ENCODE measurements around the gene FERMT1. TPM values are rescaled to one million over a fixed set of nuclear protein-coding genes. Genes with fewer than 3 reads are reported as not detected.

FERMT1 gene
- total RNA-seq, 4 donors from 2014 or later = 0.16 to 0.51 (median 0.22) TPM; not detected in 1

- TF ChIP-seq, protein P1, sequence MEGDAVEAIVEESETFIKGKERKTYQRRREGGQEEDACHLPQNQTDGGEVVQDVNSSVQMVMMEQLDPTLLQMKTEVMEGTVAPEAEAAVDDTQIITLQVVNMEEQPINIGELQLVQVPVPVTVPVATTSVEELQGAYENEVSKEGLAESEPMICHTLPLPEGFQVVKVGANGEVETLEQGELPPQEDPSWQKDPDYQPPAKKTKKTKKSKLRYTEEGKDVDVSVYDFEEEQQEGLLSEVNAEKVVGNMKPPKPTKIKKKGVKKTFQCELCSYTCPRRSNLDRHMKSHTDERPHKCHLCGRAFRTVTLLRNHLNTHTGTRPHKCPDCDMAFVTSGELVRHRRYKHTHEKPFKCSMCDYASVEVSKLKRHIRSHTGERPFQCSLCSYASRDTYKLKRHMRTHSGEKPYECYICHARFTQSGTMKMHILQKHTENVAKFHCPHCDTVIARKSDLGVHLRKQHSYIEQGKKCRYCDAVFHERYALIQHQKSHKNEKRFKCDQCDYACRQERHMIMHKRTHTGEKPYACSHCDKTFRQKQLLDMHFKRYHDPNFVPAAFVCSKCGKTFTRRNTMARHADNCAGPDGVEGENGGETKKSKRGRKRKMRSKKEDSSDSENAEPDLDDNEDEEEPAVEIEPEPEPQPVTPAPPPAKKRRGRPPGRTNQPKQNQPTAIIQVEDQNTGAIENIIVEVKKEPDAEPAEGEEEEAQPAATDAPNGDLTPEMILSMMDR (IDR thresholded peaks at IDR 0.05; ENCODE audit: low read depth) = no peak
These were observed 82.3 kb downstream of the FERMT1 start for GRCh38 chr20:6040540-6040939.

GRCh38 chr20:6039766-6040165, 83.1 kb downstream of the FERMT1 start:
- TF ChIP-seq, protein P1 (IDR thresholded peaks at IDR 0.05; ENCODE audit: low read depth) = no peak

DNA sequence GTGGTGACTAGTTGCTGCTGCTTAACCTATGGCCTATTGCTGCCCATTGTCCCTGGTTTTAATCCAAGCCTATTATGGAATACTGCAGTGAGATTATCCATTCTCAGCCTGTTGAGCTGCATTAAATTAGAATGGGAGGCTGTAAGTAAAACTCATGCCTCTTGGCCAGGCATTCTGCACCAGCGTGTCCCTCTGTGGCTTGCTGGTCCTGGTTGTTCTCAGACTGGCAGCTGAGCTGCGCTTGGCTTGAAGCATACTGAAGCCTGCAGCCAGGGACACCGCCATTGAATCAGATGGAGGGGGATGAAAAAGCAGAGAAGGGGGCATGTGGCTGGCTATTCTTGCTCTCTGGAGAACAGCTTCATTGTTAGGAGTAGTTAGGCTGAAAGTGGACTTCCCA, 84.6 kb downstream of the FERMT1 start:
- TF ChIP-seq, protein P1 (IDR thresholded peaks at IDR 0.05; ENCODE audit: low read depth) = no peak

DNA sequence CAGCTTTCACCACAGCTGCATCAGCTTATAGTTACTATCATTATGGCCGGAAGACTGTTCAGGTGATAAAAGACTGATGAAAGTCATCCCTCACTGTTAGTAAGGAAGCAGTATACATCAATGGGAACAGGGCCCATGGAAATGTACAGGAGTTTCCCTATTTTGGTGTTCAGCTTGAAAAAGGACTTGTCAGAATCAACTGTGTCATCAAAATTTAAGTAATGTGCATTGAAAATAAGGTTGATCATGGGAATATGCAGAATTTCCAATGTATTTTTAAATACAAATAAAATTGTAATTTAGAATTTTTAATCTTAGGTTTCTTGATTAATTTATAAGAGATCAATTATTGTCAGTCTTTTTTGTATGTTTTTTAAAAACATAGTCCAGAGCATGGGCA, 85.7 kb downstream of the FERMT1 start:
- TF ChIP-seq, protein P1 (IDR thresholded peaks at IDR 0.05; ENCODE audit: low read depth) = no peak

GRCh38 chr20:6036213-6036612, 86.6 kb downstream of the FERMT1 start:
- TF ChIP-seq, protein P1 (IDR thresholded peaks at IDR 0.05; ENCODE audit: low read depth) = no peak

DNA sequence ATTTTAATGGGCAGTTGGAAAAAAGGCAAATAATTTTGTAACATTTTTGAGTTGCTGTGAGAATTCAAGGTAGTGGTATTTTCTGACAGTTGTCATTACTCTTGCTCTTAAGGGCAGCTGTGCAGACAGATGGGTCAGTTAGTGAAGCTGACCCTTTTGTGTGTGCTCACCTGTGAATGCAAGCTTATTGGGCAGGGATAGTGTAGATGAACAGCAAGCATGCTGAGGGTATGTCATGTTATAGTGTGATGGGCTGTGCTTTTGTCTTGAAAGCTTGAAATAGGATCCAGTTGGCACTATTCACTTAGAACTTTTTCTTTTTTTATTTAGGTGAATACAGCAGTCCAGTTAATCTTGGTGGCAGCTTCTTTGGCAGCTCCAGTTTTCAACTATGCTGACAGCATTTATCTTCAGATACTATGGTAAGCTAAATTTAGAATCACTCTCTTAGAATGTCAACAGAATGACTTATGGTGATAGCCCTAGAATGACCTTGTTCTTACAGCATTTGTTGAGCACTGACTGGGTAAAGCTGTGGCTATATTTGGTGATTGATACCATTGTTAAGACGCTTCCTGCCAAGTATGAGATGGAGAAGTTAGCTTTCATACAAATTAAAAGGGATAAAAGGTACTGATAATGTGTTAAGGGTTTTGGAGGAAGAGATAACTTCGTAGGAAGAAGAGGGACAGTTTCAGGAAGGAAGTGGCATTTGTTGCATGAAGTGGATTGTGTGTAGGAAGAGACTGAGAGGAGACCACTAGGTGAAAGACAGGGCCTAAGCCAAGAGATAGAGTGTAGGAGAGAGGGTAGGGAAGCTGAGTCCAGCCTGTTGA, 88.5 kb downstream of the FERMT1 start:
- TF ChIP-seq, protein P1 (IDR thresholded peaks at IDR 0.05; ENCODE audit: low read depth) = no peak

GRCh38 chr20:6030453-6031080, 92.3 kb downstream of the FERMT1 start:
- TF ChIP-seq, protein P1 (IDR thresholded peaks at IDR 0.05; ENCODE audit: low read depth) = no peak

Data from subcutaneous adipose tissue (tissue), 4 donors.